Mesothelial cell of epicardium (in vitro differentiated cells): ENCODE measurements around the gene TNFRSF13B. TPM values are rescaled to one million over a fixed set of nuclear protein-coding genes. Genes with fewer than 3 reads are reported as not detected.

Source experiments
- DNase-seq, 2 experiments: peaks; one replicate each; pipeline ENCODE4 v3.0.0; 2021; ENCODE audit warnings: low spot score in 2 of 2; ENCODE audit not compliant: unreplicated experiment in 2 of 2
- H3K27ac Mint-ChIP-seq: 2 replicates; pipeline ENCODE4 v1.8.0; 2021; ENCODE audit warnings: mixed read lengths
- H3K27me3 Mint-ChIP-seq: 2 replicates; pipeline ENCODE4 v1.8.0; 2021; ENCODE audit warnings: low read depth, mixed read lengths
- H3K36me3 Mint-ChIP-seq: 2 replicates; pipeline ENCODE4 v1.8.0; 2021; ENCODE audit warnings: mixed read lengths
- H3K4me1 Mint-ChIP-seq: 2 replicates; pipeline ENCODE4 v1.8.0; 2021; ENCODE audit warnings: mixed read lengths
- H3K4me3 Mint-ChIP-seq: 2 replicates; pipeline ENCODE4 v1.8.0; 2021; ENCODE audit warnings: mild to moderate bottlenecking, moderate library complexity, mixed read lengths
- H3K9me3 Mint-ChIP-seq: 2 replicates; pipeline ENCODE4 v1.8.0; 2021; ENCODE audit warnings: mixed read lengths
- CTCF ChIP-seq: fragments of 200-600 bp; sonication (generic); IDR thresholded peaks from one replicate; pipeline ENCODE4 v1.5.0; 2021; ENCODE audit warnings: antibody characterized with exemption; ENCODE audit not compliant: unreplicated experiment
- total RNA-seq: library from RNA; stranded (reverse); gene quantifications from 3 replicates; pipeline ENCODE4 v1.2.1, GENCODE V29; 2021

The TNFRSF13B gene
- total RNA-seq, 1 donor from 2014 or later: not detected

- H3K4me3 Mint-ChIP-seq: no peak overlapping the region
- TF ChIP-seq CTCF: no peak
- DNase-seq: no peak
- H3K27me3 Mint-ChIP-seq: no peaks in the 10 kb centered on the region
- no peaks in the 10 kb centered on the region for H3K9me3 Mint-ChIP-seq
- no peaks in the 10 kb centered on the region for H3K4me1 Mint-ChIP-seq
- no peak overlapping the region for H3K27ac Mint-ChIP-seq
- H3K36me3 Mint-ChIP-seq: no peaks in the 10 kb centered on the region
Measured at GRCh38 chr17:16927641-16928321, 44.1 kb downstream of the TNFRSF13B start.

- no peaks in the 10 kb centered on the region for H3K4me1 Mint-ChIP-seq
- no peaks in the 10 kb centered on the region for H3K9me3 Mint-ChIP-seq
- H3K27me3 Mint-ChIP-seq: no peaks in the 10 kb centered on the region
- no peak overlapping the region for H3K27ac Mint-ChIP-seq
- no peaks in the 10 kb centered on the region for H3K36me3 Mint-ChIP-seq
- no peak for TF ChIP-seq CTCF
- no peak for DNase-seq
- no peak overlapping the region for H3K4me3 Mint-ChIP-seq
Measured at GRCh38 chr17:16926571-16927451, 45.1 kb downstream of the TNFRSF13B start.

GRCh38 chr17:16926061-16926511 is 45.8 kb downstream of the TNFRSF13B start:
- Mint-ChIP-seq H3K27me3 (no peaks in the 10 kb centered on the region), H3K4me1 (no peaks in the 10 kb centered on the region), H3K9me3 (no peaks in the 10 kb centered on the region), H3K4me3 (no peak overlapping the region), H3K27ac (no peak overlapping the region), H3K36me3 (no peaks in the 10 kb centered on the region)
- no peak for TF ChIP-seq CTCF
- DNase-seq: no peak

GRCh38 chr17:16925461-16926060 is 46.4 kb downstream of the TNFRSF13B start:
- TF ChIP-seq CTCF: no peak
- Mint-ChIP-seq H3K27me3 (no peaks in the 10 kb centered on the region), H3K9me3 (no peaks in the 10 kb centered on the region), H3K4me3 (no peak overlapping the region), H3K27ac (no peak overlapping the region), H3K36me3 (no peaks in the 10 kb centered on the region), H3K4me1 (no peaks in the 10 kb centered on the region)
- no peak for DNase-seq

- no peaks in the 10 kb centered on the region for H3K27me3 Mint-ChIP-seq
- H3K4me3 Mint-ChIP-seq: no peak overlapping the region
- no peak overlapping the region for H3K27ac Mint-ChIP-seq
- H3K9me3 Mint-ChIP-seq: no peaks in the 10 kb centered on the region
- TF ChIP-seq CTCF: no peak
- no peaks in the 10 kb centered on the region for H3K36me3 Mint-ChIP-seq
- no peak for DNase-seq
- no peaks in the 10 kb centered on the region for H3K4me1 Mint-ChIP-seq
Measured at GRCh38 chr17:16924696-16925440, 47.0 kb downstream of the TNFRSF13B start.
